ENCODE measurements around the gene RORB. TPM values are rescaled to one million over a fixed set of nuclear protein-coding genes. Genes with fewer than 3 reads are reported as not detected.

Gene RORB
- polyA plus RNA-seq, 3 donors, result not detected

DNA sequence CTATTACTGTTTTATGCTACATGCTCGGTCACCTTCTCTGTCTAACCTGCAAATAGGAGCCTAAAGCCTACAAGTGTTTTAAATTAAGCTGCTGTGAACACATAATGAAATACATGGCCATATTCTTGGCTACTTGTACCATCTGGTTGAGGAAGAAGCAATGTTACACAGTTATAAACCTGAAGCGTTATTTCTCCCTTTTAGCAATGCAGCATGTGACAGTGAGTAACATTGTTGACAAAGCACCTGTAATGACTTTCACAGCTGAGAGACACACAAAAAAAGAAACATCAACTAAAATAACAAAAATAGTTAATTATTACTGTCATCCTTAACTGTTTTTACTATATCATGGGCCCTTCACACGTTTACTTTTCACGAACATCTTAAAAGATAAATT, 146.9 kb downstream of the RORB start:
- Histone ChIP-seq H3K9me3 (replicated peaks in 1 of 2; ENCODE audit: control insufficient read depth in 1 of 2, insufficient read depth in 1 of 2, low read length in 2 of 2) (no peaks in the 10 kb centered on the region), H3K4me2 (replicated peaks; ENCODE audit: extremely low read depth, low read length, poor library complexity, severe bottlenecking) (no peak overlapping the region), H3K36me3 (replicated peaks in 1 of 2; ENCODE audit: control insufficient read depth in 1 of 2, insufficient read depth in 2 of 2, low read length in 2 of 2) (no peaks in the 10 kb centered on the region), H3K9ac (ENCODE audit: insufficient read depth, low read length, poor library complexity, severe bottlenecking) (no peak overlapping the region), H2AFZ (ENCODE audit: insufficient read depth, low read depth, low read length, poor library complexity, severe bottlenecking) (no peak overlapping the region), H4K20me1 (ENCODE audit: insufficient read depth, low read length) (no peaks in the 10 kb centered on the region), H3K27me3 (ENCODE audit: control insufficient read depth in 2 of 2, insufficient read depth in 2 of 2, low read length in 2 of 2) (no peaks in the 10 kb centered on the region), H3K79me2 (ENCODE audit: insufficient read depth, low read length) (no peaks in the 10 kb centered on the region), H3K4me1 (ENCODE audit: control insufficient read depth in 1 of 2, insufficient read depth in 2 of 2, low read length in 2 of 2) (no peaks in the 10 kb centered on the region), H3K27ac (ENCODE audit: low read depth in 1 of 2, low read length in 2 of 2) (no peak overlapping the region), H3K4me3 (replicated peaks in 1 of 3; ENCODE audit: low read depth in 2 of 3, low read length in 3 of 3) (no peak overlapping the region)
- Mint-ChIP-seq H3K4me3 (no peak overlapping the region), H3K27ac (no peak overlapping the region), H3K4me1 (no peaks in the 10 kb centered on the region), H3K9me3 (peaks cover 0 to 2% (median 0%) of the 10 kb centered on the region in 7 donors), H3K36me3 (no peaks in the 10 kb centered on the region), H3K27me3 (ENCODE audit: low read depth in 3 of 3) (no peaks in the 10 kb centered on the region)
- DNase-seq, result no peak
- WGBS (ENCODE audit: insufficient coverage), result no CpG with 5 or more reads among the region's 4 CpGs
- intact Hi-C loops (cut with micrococcal nuclease), result no loop called here
- no peak for TF ChIP-seq CTCF (IDR thresholded peaks at IDR 0.05)

- Mint-ChIP-seq H3K27me3 (ENCODE audit: low read depth in 3 of 3) (no peaks in the 10 kb centered on the region), H3K4me1 (no peaks in the 10 kb centered on the region), H3K36me3 (no peaks in the 10 kb centered on the region), H3K27ac (no peak overlapping the region), H3K9me3 (peaks cover 0 to 2% (median 0%) of the 10 kb centered on the region in 7 donors), H3K4me3 (no peak overlapping the region)
- H3K4me2 ChIP-seq (replicated peaks; ENCODE audit: extremely low read depth, low read length, poor library complexity, severe bottlenecking), result no peak overlapping the region
- no peaks in the 10 kb centered on the region for H3K4me1 ChIP-seq (ENCODE audit: control insufficient read depth in 1 of 2, insufficient read depth in 2 of 2, low read length in 2 of 2)
- intact Hi-C loops (cut with micrococcal nuclease), result no loop called here
- TF ChIP-seq CTCF (IDR thresholded peaks at IDR 0.05), result peak; percentile 15
- DNase-seq, result no peak
- H2AFZ ChIP-seq (ENCODE audit: insufficient read depth, low read depth, low read length, poor library complexity, severe bottlenecking), result no peak overlapping the region
- no CpG with 5 or more reads among the region's 3 CpGs for WGBS (ENCODE audit: insufficient coverage)
- H3K36me3 ChIP-seq (replicated peaks in 1 of 2; ENCODE audit: control insufficient read depth in 1 of 2, insufficient read depth in 2 of 2, low read length in 2 of 2), result no peaks in the 10 kb centered on the region
- H3K27me3 ChIP-seq (ENCODE audit: control insufficient read depth in 2 of 2, insufficient read depth in 2 of 2, low read length in 2 of 2), result no peaks in the 10 kb centered on the region
- no peaks in the 10 kb centered on the region for H4K20me1 ChIP-seq (ENCODE audit: insufficient read depth, low read length)
- H3K4me3 ChIP-seq (replicated peaks in 1 of 3; ENCODE audit: low read depth in 2 of 3, low read length in 3 of 3), result no peak overlapping the region
- no peaks in the 10 kb centered on the region for H3K9me3 ChIP-seq (replicated peaks in 1 of 2; ENCODE audit: control insufficient read depth in 1 of 2, insufficient read depth in 1 of 2, low read length in 2 of 2)
- no peaks in the 10 kb centered on the region for H3K79me2 ChIP-seq (ENCODE audit: insufficient read depth, low read length)
- H3K27ac ChIP-seq (ENCODE audit: low read depth in 1 of 2, low read length in 2 of 2), result no peak overlapping the region
- H3K9ac ChIP-seq (ENCODE audit: insufficient read depth, low read length, poor library complexity, severe bottlenecking), result no peak overlapping the region
Observed at GRCh38 chr9:74645007-74645639, 148.0 kb downstream of the RORB start.
